Activated CD4-positive, alpha-beta memory T cell treated with anti-CD3 and anti-CD28 coated beads for 36 hours (primary cell): ENCODE data around the gene WNT6. TPM values are rescaled to one million over a fixed set of nuclear protein-coding genes. Genes with fewer than 3 reads are reported as not detected.

Experiments used
- CTCF ChIA-PET: fragments of 350-600 bp; sonication (Branson Sonifier 250); formaldehyde crosslinking; loops from one replicate; lab custom pipeline; 2021; ENCODE audit warnings: antibody characterized with exemption, inconsistent platforms; lab: Charles Lee
- POLR2A ChIA-PET: fragments of 350-600 bp; sonication (Branson Sonifier 250); formaldehyde crosslinking; loops from one replicate; lab custom pipeline; 2021; ENCODE audit warnings: antibody characterized with exemption; lab: Charles Lee
- DNase-seq: peaks from one replicate; pipeline ENCODE4 v3.0.0-alpha.2; 2020
- H3K27ac Mint-ChIP-seq: one replicate; pipeline ENCODE4 v1.8.0; 2021; ENCODE audit warnings: mixed read lengths
- H3K27me3 Mint-ChIP-seq: one replicate; pipeline ENCODE4 v1.8.0; 2021; ENCODE audit warnings: mixed read lengths
- H3K36me3 Mint-ChIP-seq: one replicate; pipeline ENCODE4 v1.8.0; 2021; ENCODE audit warnings: mixed read lengths
- H3K4me1 Mint-ChIP-seq: one replicate; pipeline ENCODE4 v1.8.0; 2021; ENCODE audit warnings: low read depth, mixed read lengths
- H3K4me3 Mint-ChIP-seq: one replicate; pipeline ENCODE4 v1.8.0; 2021; ENCODE audit warnings: mild to moderate bottlenecking, mixed read lengths
- H3K9me3 Mint-ChIP-seq: one replicate; pipeline ENCODE4 v1.8.0; 2021; ENCODE audit warnings: mixed read lengths
- intact Hi-C: fragments of 100-400 bp; cut with micrococcal nuclease; formaldehyde crosslinking; loops from one replicate; pipeline ENCODE4 v1.15.1; 2023
- total RNA-seq, 2 experiments: library from RNA; stranded (reverse); gene quantifications; one replicate each; pipeline ENCODE4 v1.2.3, GENCODE V29; 2021

The WNT6 gene
- total RNA-seq, 2 experiments from 2014 or later: 0.31 to 0.40 TPM

GRCh38 chr2:218888341-218888740 is 28.7 kb downstream of the WNT6 start:
- Mint-ChIP-seq H3K36me3 (no peaks in the 10 kb centered on the region), H3K9me3 (no peaks in the 10 kb centered on the region), H3K4me3 (no peak overlapping the region), H3K27me3 (no peaks in the 10 kb centered on the region), H3K4me1 (peaks cover 37% of the 10 kb centered on the region), H3K27ac (no peak overlapping the region)
- ChIA-PET CTCF (interaction anchor here (22.4 to 22.6 kb wide), 2 partner anchors 6 to 10 kb away, joined by 1400 read pairs; partner anchors contain the start of gene WNT10A), POLR2A (interaction anchor here (1.7 kb wide), 1 partner anchor 10 kb away, joined by 6 read pairs; no protein-coding TSS in a partner anchor)
- intact Hi-C loops: no loop called here
- peak; percentile 7 for DNase-seq

- no peak overlapping the region for H3K4me3 Mint-ChIP-seq
- DNase-seq: no peak
- peaks cover 44% of the 10 kb centered on the region for H3K4me1 Mint-ChIP-seq
- ChIA-PET POLR2A (no interaction called here), CTCF (interaction anchor here (22.4 to 22.6 kb wide), 2 partner anchors 5 to 11 kb away, joined by 1400 read pairs; partner anchors contain the start of gene WNT10A)
- intact Hi-C loops: loop anchor here (10.0 kb wide), 1 partner anchor 605 kb away; no protein-coding TSS in a partner anchor
- no peaks in the 10 kb centered on the region for H3K27me3 Mint-ChIP-seq
- no peak overlapping the region for H3K27ac Mint-ChIP-seq
- H3K9me3 Mint-ChIP-seq: no peaks in the 10 kb centered on the region
- no peaks in the 10 kb centered on the region for H3K36me3 Mint-ChIP-seq
Observed at GRCh38 chr2:218889937-218890336, 30.3 kb downstream of the WNT6 start.

- H3K4me1 Mint-ChIP-seq: peaks cover 44% of the 10 kb centered on the region
- H3K4me3 Mint-ChIP-seq: no peak overlapping the region
- CTCF ChIA-PET: interaction anchor here (22.4 kb wide), 1 partner anchor 12 kb away, joined by 1400 read pairs; the partner anchor contains the start of gene WNT10A
- intact Hi-C loops: loop anchor here (10.0 kb wide), 1 partner anchor 606 kb away; no protein-coding TSS in a partner anchor
- H3K36me3 Mint-ChIP-seq: no peaks in the 10 kb centered on the region
- H3K27me3 Mint-ChIP-seq: no peaks in the 10 kb centered on the region
- DNase-seq: peak; percentile 6
- no peak overlapping the region for H3K27ac Mint-ChIP-seq
- POLR2A ChIA-PET: no interaction called here
- H3K9me3 Mint-ChIP-seq: no peaks in the 10 kb centered on the region
Observed at GRCh38 chr2:218890369-218890768, 30.8 kb downstream of the WNT6 start.

- intact Hi-C loops: loop anchor here (2.0 to 10.0 kb wide), 2 partner anchors 495 to 607 kb away; no protein-coding TSS in a partner anchor
- no peaks in the 10 kb centered on the region for H3K27me3 Mint-ChIP-seq
- H3K4me3 Mint-ChIP-seq: peak overlapping the region; percentile 34
- CTCF ChIA-PET: interaction anchor here (0.8 to 22.4 kb wide), 7 partner anchors 13 to 324 kb away, joined by 3 to 1400 read pairs (median 4); partner anchors contain the start of genes FEV and WNT10A
- no peaks in the 10 kb centered on the region for H3K36me3 Mint-ChIP-seq
- POLR2A ChIA-PET: interaction anchor here (0.8 to 9.4 kb wide), 3 partner anchors 13 to 232 kb away, joined by 3 to 215 read pairs (median 3); partner anchors contain the start of genes BCS1L, WNT10A and ZNF142
- peaks cover 51% of the 10 kb centered on the region for H3K4me1 Mint-ChIP-seq
- peak; percentile 5 for DNase-seq
- H3K27ac Mint-ChIP-seq: peak overlapping the region; percentile 90
- H3K9me3 Mint-ChIP-seq: no peaks in the 10 kb centered on the region
Observed at GRCh38 chr2:218891275-218892135, 31.9 kb downstream of the WNT6 start.

- peak overlapping the region; percentile 77 for H3K4me3 Mint-ChIP-seq
- CTCF ChIA-PET: interaction anchor here (1.1 to 22.4 kb wide), 8 partner anchors 9 to 323 kb away, joined by 3 to 1400 read pairs (median 4); partner anchors contain the start of genes FEV and WNT10A
- H3K36me3 Mint-ChIP-seq: no peaks in the 10 kb centered on the region
- POLR2A ChIA-PET: interaction anchor here (1.3 to 9.4 kb wide), 2 partner anchors 14 to 234 kb away, joined by 3 to 215 read pairs; partner anchors contain the start of genes BCS1L, WNT10A and ZNF142
- peak; percentile 91 for DNase-seq
- H3K9me3 Mint-ChIP-seq: no peaks in the 10 kb centered on the region
- intact Hi-C loops: loop anchor here (2.0 to 10.0 kb wide), 2 partner anchors 496 to 608 kb away; no protein-coding TSS in a partner anchor
- H3K27me3 Mint-ChIP-seq: no peaks in the 10 kb centered on the region
- H3K4me1 Mint-ChIP-seq: peaks cover 52% of the 10 kb centered on the region
- H3K27ac Mint-ChIP-seq: peak overlapping the region; percentile 90
Observed at GRCh38 chr2:218892693-218893348, 33.2 kb downstream of the WNT6 start.

- DNase-seq: peak; percentile 59
- Mint-ChIP-seq H3K36me3 (no peaks in the 10 kb centered on the region), H3K4me3 (peak overlapping the region; percentile 77), H3K27ac (peak overlapping the region; percentile 88), H3K9me3 (no peaks in the 10 kb centered on the region), H3K4me1 (peaks cover 59% of the 10 kb centered on the region), H3K27me3 (peaks cover 5% of the 10 kb centered on the region)
- ChIA-PET POLR2A (interaction anchor here (9.4 kb wide), 1 partner anchor 15 kb away, joined by 215 read pairs; the partner anchor contains the start of gene WNT10A), CTCF (interaction anchor here (1.1 to 22.4 kb wide), 5 partner anchors 8 to 87 kb away, joined by 4 to 1400 read pairs (median 8); partner anchors contain the start of gene WNT10A)
- intact Hi-C loops: loop anchor here (2.0 to 10.0 kb wide), 2 partner anchors 497 to 609 kb away; no protein-coding TSS in a partner anchor
Observed at GRCh38 chr2:218893349-218894150, 33.9 kb downstream of the WNT6 start.

- no peaks in the 10 kb centered on the region for H3K36me3 Mint-ChIP-seq
- ChIA-PET POLR2A (interaction anchor here (9.4 kb wide), 1 partner anchor 16 kb away, joined by 215 read pairs; the partner anchor contains the start of gene WNT10A), CTCF (interaction anchor here (2.2 to 22.4 kb wide), 3 partner anchors 16 to 86 kb away, joined by 8 to 1400 read pairs (median 107); partner anchors contain the start of gene WNT10A)
- no peaks in the 10 kb centered on the region for H3K9me3 Mint-ChIP-seq
- peak overlapping the region; percentile 77 for H3K4me3 Mint-ChIP-seq
- intact Hi-C loops: loop anchor here (10.0 kb wide), 1 partner anchor 610 kb away; no protein-coding TSS in a partner anchor
- peak overlapping the region; percentile 88 for H3K27ac Mint-ChIP-seq
- peaks cover 5% of the 10 kb centered on the region for H3K27me3 Mint-ChIP-seq
- no peak for DNase-seq
- H3K4me1 Mint-ChIP-seq: peaks cover 62% of the 10 kb centered on the region
Observed at GRCh38 chr2:218894151-218894879, 34.7 kb downstream of the WNT6 start.

GRCh38 chr2:218894880-218895157 is 35.2 kb downstream of the WNT6 start:
- ChIA-PET CTCF (interaction anchor here (7.0 to 22.4 kb wide), 2 partner anchors 16 to 44 kb away, joined by 107 to 1400 read pairs; partner anchors contain the start of gene WNT10A), POLR2A (interaction anchor here (9.4 kb wide), 1 partner anchor 16 kb away, joined by 215 read pairs; the partner anchor contains the start of gene WNT10A)
- intact Hi-C loops: loop anchor here (5.0 to 10.0 kb wide), 3 partner anchors 492 to 678 kb away; partner anchors contain the start of genes ARPC2 and DNPEP
- DNase-seq: no peak
- Mint-ChIP-seq H3K27ac (peak overlapping the region; percentile 56), H3K36me3 (no peaks in the 10 kb centered on the region), H3K4me3 (peak overlapping the region; percentile 9), H3K9me3 (no peaks in the 10 kb centered on the region), H3K27me3 (peaks cover 6% of the 10 kb centered on the region), H3K4me1 (peaks cover 62% of the 10 kb centered on the region)

- H3K4me1 Mint-ChIP-seq: peaks cover 62% of the 10 kb centered on the region
- no peaks in the 10 kb centered on the region for H3K36me3 Mint-ChIP-seq
- H3K27ac Mint-ChIP-seq: peak overlapping the region; percentile 91
- ChIA-PET CTCF (interaction anchor here (4.9 to 22.4 kb wide), 3 partner anchors 14 to 45 kb away, joined by 75 to 1400 read pairs (median 107); partner anchors contain the start of gene WNT10A), POLR2A (interaction anchor here (0.5 to 9.4 kb wide), 2 partner anchors 17 to 314 kb away, joined by 3 to 215 read pairs; partner anchors contain the start of gene WNT10A)
- intact Hi-C loops: loop anchor here (5.0 to 10.0 kb wide), 3 partner anchors 492 to 678 kb away; partner anchors contain the start of genes ARPC2 and DNPEP
- no peaks in the 10 kb centered on the region for H3K9me3 Mint-ChIP-seq
- no peak overlapping the region for H3K4me3 Mint-ChIP-seq
- DNase-seq: no peak
- peaks cover 7% of the 10 kb centered on the region for H3K27me3 Mint-ChIP-seq
Observed at GRCh38 chr2:218895326-218895725, 35.7 kb downstream of the WNT6 start.
